LNCAP (cell line): ENCODE results near the gene ABCA10.

Experiments
- TF ChIP-seq, protein P1 (sequence below): fragments of 450-650 bp; IDR thresholded peaks from 2 replicates; pipeline ENCODE4 v1.5.1; 2017; ENCODE audit warnings: mild to moderate bottlenecking

Gene ABCA10

GRCh38 chr17:69236946-69237345, 8.3 kb upstream of the ABCA10 start:
- TF ChIP-seq, protein P1, sequence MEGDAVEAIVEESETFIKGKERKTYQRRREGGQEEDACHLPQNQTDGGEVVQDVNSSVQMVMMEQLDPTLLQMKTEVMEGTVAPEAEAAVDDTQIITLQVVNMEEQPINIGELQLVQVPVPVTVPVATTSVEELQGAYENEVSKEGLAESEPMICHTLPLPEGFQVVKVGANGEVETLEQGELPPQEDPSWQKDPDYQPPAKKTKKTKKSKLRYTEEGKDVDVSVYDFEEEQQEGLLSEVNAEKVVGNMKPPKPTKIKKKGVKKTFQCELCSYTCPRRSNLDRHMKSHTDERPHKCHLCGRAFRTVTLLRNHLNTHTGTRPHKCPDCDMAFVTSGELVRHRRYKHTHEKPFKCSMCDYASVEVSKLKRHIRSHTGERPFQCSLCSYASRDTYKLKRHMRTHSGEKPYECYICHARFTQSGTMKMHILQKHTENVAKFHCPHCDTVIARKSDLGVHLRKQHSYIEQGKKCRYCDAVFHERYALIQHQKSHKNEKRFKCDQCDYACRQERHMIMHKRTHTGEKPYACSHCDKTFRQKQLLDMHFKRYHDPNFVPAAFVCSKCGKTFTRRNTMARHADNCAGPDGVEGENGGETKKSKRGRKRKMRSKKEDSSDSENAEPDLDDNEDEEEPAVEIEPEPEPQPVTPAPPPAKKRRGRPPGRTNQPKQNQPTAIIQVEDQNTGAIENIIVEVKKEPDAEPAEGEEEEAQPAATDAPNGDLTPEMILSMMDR = no peak

DNA sequence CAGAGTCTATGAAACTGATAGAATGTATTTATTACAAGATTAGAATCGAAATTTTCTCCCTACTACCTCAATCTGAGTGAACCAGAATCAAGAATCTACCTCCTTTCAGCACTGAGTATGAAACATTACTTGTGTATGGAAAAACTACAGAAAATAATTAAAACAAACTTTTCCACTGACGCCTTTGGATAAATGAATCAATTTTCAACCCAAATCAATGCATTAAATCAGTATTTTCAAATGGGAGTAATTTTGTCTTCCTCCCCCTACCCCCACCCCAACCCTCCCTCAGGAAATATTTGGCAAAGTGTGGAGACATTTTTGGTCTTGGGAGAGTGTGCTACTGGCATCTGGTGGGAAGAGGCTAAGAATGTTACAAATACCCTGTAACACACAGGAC, 7.8 kb upstream of the ABCA10 start:
- TF ChIP-seq, protein P1 = no peak

- TF ChIP-seq, protein P1 = peak; percentile 82
These were observed 6.9 kb upstream of the ABCA10 start for GRCh38 chr17:69235338-69236058.

DNA sequence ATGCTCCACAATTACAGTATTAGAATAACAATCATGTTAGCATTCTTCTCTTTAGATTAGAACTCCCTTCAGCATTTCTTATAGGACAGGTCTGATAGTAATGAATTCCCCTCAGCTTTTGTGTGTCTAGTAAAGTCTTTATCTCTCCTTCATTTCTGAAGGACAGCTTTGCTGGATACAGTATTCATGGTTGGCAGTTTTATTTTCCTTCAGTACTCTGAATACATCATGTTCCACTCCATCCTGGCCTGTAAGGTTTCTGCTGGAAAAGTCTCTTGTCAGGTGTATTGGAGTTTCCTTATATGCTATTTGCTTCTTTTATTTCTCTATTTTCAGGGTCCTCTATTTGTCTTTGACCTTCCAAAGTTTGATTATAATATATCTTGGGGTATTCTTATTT, 4.0 kb upstream of the ABCA10 start:
- TF ChIP-seq, protein P1 = no peak

DNA sequence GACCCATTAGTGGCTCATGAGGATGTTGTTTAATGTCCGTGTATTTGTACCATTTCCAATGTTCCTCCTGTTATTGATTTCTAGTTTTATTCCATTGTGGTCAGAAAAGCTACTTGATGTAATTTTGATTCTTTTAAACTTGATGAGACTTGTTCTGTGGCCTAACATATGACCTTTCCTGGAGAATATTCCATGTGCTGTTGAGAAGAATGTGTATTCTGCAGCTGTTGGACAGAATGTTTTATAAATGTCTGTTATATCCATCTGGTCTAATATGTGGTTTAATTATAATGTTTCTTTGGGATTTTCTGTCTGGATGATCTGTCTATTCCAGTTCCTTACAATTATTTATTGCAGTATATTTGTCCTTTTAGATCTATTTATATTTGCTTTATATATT, 2.9 kb upstream of the ABCA10 start:
- TF ChIP-seq, protein P1 = no peak

DNA sequence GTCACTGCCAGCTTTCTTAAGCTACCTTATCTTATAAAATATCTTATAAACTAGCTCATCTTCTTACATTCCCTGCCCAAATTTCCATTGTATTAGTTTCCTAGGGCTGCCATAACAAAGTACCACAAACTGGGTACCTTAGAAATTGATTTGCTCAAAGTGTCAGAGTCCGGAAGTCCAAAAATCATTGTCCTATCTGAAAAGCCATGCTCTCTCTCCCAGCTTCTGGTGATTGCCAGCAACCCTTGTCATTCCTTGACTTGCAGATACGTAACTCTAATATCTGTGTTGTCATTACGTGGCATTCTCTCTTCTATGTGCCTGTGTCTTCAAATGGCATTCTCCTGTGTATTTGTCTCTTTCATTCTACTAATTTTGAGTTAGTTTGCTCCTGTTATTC, 2.3 kb upstream of the ABCA10 start:
- TF ChIP-seq, protein P1 = no peak

GRCh38 chr17:69228018-69228417, 606 bp downstream of the ABCA10 start:
- TF ChIP-seq, protein P1 = no peak

- TF ChIP-seq, protein P1 = no peak
These were observed 1.1 kb downstream of the ABCA10 start for GRCh38 chr17:69227541-69227940.
